ENCODE data around the gene ZNF483. TPM values are rescaled to one million over a fixed set of nuclear protein-coding genes. Genes with fewer than 3 reads are reported as not detected.
A peak's percentile ranks its signal among the peaks of the same experiment; 100 is the strongest.

The ZNF483 gene
- total RNA-seq, 1 experiment from 2014 or later: 1.3 TPM

GRCh38 chr9:111605041-111605559 is 80.1 kb downstream of the ZNF483 start:
- DNase-seq (ENCODE audit: unreplicated experiment): no peak
- Mint-ChIP-seq H3K27me3 (ENCODE audit: insufficient read depth, unreplicated experiment) (no peaks in the 10 kb centered on the region), H3K4me3 (ENCODE audit: unreplicated experiment) (no peak overlapping the region), H3K9me3 (ENCODE audit: unreplicated experiment) (no peaks in the 10 kb centered on the region), H3K27ac (ENCODE audit: low read depth, unreplicated experiment) (no peak overlapping the region), H3K4me1 (ENCODE audit: insufficient read depth, unreplicated experiment) (peaks cover 5% of the 10 kb centered on the region), H3K36me3 (ENCODE audit: insufficient read depth, unreplicated experiment) (no peaks in the 10 kb centered on the region)
- intact Hi-C loops (cut with micrococcal nuclease): no loop called here
- CTCF ChIA-PET: interaction anchor here (0.7 kb wide), 2 partner anchors 16 to 66 kb away, joined by 3 to 5 read pairs; no protein-coding TSS in a partner anchor
- TF ChIP-seq CTCF (IDR thresholded peaks at IDR 0.05; ENCODE audit: unreplicated experiment): no peak
- no TSS peak for BruUV-seq (replicated peaks)
- POLR2A ChIA-PET: interaction anchor here (1.0 to 1.2 kb wide), 3 partner anchors 16 to 26 kb away, joined by 3 to 4 read pairs (median 3); partner anchors contain the start of gene DNAJC25

GRCh38 chr9:111610149-111610548 is 85.2 kb downstream of the ZNF483 start:
- H3K27me3 Mint-ChIP-seq (ENCODE audit: insufficient read depth, unreplicated experiment): peaks cover 12% of the 10 kb centered on the region
- H3K4me3 Mint-ChIP-seq (ENCODE audit: unreplicated experiment): no peak overlapping the region
- peaks cover 7% of the 10 kb centered on the region for H3K4me1 Mint-ChIP-seq (ENCODE audit: insufficient read depth, unreplicated experiment)
- DNase-seq (ENCODE audit: unreplicated experiment): no peak
- no peak overlapping the region for H3K27ac Mint-ChIP-seq (ENCODE audit: low read depth, unreplicated experiment)
- no TSS peak for BruUV-seq (replicated peaks)
- POLR2A ChIA-PET: interaction anchor here (0.9 to 1.0 kb wide), 2 partner anchors 9 to 12 kb away, joined by 3 to 4 read pairs; no protein-coding TSS in a partner anchor
- no peak for TF ChIP-seq CTCF (IDR thresholded peaks at IDR 0.05; ENCODE audit: unreplicated experiment)
- no peaks in the 10 kb centered on the region for H3K36me3 Mint-ChIP-seq (ENCODE audit: insufficient read depth, unreplicated experiment)
- intact Hi-C loops (cut with micrococcal nuclease): no loop called here
- H3K9me3 Mint-ChIP-seq (ENCODE audit: unreplicated experiment): no peaks in the 10 kb centered on the region
- CTCF ChIA-PET: interaction anchor here (1.6 kb wide), 1 partner anchor 12 kb away, joined by 5 read pairs; no protein-coding TSS in a partner anchor

GRCh38 chr9:111610845-111611244 is 85.9 kb downstream of the ZNF483 start:
- ChIA-PET CTCF (interaction anchor here (0.6 to 2.4 kb wide), 3 partner anchors 10 to 13 kb away, joined by 3 to 16 read pairs (median 5); no protein-coding TSS in a partner anchor), POLR2A (interaction anchor here (1.0 kb wide), 1 partner anchor 13 kb away, joined by 3 read pairs; no protein-coding TSS in a partner anchor)
- BruUV-seq (replicated peaks): no TSS peak
- intact Hi-C loops (cut with micrococcal nuclease): no loop called here
- peaks cover 12% of the 10 kb centered on the region for H3K27me3 Mint-ChIP-seq (ENCODE audit: insufficient read depth, unreplicated experiment)
- H3K4me3 Mint-ChIP-seq (ENCODE audit: unreplicated experiment): no peak overlapping the region
- DNase-seq (ENCODE audit: unreplicated experiment): no peak
- peaks cover 7% of the 10 kb centered on the region for H3K4me1 Mint-ChIP-seq (ENCODE audit: insufficient read depth, unreplicated experiment)
- H3K27ac Mint-ChIP-seq (ENCODE audit: low read depth, unreplicated experiment): no peak overlapping the region
- H3K36me3 Mint-ChIP-seq (ENCODE audit: insufficient read depth, unreplicated experiment): no peaks in the 10 kb centered on the region
- H3K9me3 Mint-ChIP-seq (ENCODE audit: unreplicated experiment): no peaks in the 10 kb centered on the region
- no peak for TF ChIP-seq CTCF (IDR thresholded peaks at IDR 0.05; ENCODE audit: unreplicated experiment)

GRCh38 chr9:111613436-111614040 is 88.6 kb downstream of the ZNF483 start:
- no TSS peak for BruUV-seq (replicated peaks)
- no peak overlapping the region for H3K27ac Mint-ChIP-seq (ENCODE audit: low read depth, unreplicated experiment)
- H3K4me1 Mint-ChIP-seq (ENCODE audit: insufficient read depth, unreplicated experiment): peaks cover 7% of the 10 kb centered on the region
- H3K36me3 Mint-ChIP-seq (ENCODE audit: insufficient read depth, unreplicated experiment): no peaks in the 10 kb centered on the region
- CTCF ChIA-PET: interaction anchor here (0.6 to 3.3 kb wide), 5 partner anchors 8 to 112 kb away, joined by 3 to 30 read pairs (median 3); partner anchors contain the start of gene PTGR1
- no peaks in the 10 kb centered on the region for H3K9me3 Mint-ChIP-seq (ENCODE audit: unreplicated experiment)
- TF ChIP-seq CTCF (IDR thresholded peaks at IDR 0.05; ENCODE audit: unreplicated experiment): no peak
- H3K4me3 Mint-ChIP-seq (ENCODE audit: unreplicated experiment): no peak overlapping the region
- intact Hi-C loops (cut with micrococcal nuclease): no loop called here
- peaks cover 12% of the 10 kb centered on the region for H3K27me3 Mint-ChIP-seq (ENCODE audit: insufficient read depth, unreplicated experiment)
- POLR2A ChIA-PET: interaction anchor here (0.7 to 1.2 kb wide), 2 partner anchors 14 to 129 kb away, joined by 3 read pairs; partner anchors contain the start of gene PTGR1
- DNase-seq (ENCODE audit: unreplicated experiment): peak; percentile 13

Measured in MCF 10A (cell line).